Epithelial cell of prostate (primary cell): ENCODE measurements around the gene ABI2.
"Not testable (repeated sequence)": the region's sequence is repeated elsewhere in the genome, so short reads cannot be mapped to it uniquely, and the experiment has no call there.

Source experiments
- DNase-seq: peaks from one replicate; pipeline ENCODE4 v3.0.0-alpha.2; 2011; ENCODE audit warnings: low read depth, low spot score
- H3K27ac ChIP-seq: fragments of 450-650 bp; 2 replicates; pipeline ENCODE4 v1.5.1; 2017; ENCODE audit warnings: mild to moderate bottlenecking

The ABI2 gene

DNA sequence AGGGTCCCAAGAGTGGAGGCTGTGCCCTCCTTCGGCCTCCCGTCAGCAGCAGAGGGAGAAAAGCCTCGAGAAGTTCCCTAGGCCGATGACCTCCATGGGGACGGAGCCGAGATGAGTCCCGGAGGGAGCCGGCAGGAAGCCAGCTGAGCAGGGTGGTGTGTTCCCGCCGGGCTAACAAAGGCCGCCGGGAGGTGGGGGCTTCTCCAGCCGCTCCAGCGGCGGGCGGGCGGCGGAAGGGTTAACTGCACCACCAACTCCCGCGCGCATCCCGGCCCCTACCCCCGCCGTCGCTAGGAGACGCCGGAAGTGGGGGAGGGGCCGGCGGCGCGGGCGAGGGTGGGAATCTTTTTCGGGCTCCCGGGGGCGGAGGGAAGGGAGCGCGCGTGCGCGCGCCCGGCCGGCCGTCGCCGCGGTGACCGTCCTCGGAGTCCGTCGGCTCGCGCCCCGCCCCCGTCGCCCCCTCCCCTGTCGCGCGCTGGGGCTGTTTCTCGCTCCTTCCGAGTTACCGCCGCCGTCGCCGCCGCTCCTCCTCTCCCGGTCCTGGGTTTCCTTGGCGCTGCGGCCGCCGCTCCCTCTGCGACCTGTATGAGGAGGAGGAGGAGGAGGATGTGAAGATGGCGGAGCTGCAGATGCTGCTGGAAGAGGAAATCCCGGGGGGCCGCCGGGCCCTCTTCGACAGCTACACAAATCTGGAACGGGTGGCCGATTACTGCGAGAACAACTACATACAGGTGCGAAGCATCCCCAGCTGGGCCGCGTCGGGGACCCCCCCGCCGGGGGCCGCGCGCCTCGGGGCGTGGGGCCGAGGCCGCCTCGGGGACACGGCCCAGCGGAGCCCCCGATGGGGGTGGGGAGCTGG, at the start of gene ABI2:
ABI2 (plus strand) TSS at position 494 of the 859 bp plus-strand sequence; CDS start at position 615, 121 bp downstream.
- peak within 1 kb of the TSS; percentile 45 for H3K27ac ChIP-seq
- no peak for DNase-seq

DNA sequence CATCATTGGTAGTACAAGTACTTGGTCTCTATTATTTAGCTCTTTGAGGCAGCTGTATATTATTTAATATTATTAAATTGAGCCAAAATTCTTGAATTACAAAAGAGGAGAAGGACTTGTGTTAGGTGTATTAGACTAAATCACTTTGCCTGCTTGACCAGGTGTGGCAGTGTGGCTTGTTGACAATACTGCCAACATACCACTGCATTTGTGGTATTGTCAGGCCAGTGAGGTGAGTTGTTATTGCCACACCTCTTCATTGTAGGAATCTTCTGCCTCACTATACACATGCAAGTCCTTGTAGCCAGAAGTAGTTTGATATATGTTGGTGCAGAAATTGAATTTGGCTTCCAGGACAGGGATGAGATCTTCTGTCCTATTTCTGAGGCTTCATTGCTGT, 48.9 kb upstream of the ABI2 start:
- DNase-seq: peak; percentile 18
- H3K27ac ChIP-seq: no peak overlapping the region

DNA sequence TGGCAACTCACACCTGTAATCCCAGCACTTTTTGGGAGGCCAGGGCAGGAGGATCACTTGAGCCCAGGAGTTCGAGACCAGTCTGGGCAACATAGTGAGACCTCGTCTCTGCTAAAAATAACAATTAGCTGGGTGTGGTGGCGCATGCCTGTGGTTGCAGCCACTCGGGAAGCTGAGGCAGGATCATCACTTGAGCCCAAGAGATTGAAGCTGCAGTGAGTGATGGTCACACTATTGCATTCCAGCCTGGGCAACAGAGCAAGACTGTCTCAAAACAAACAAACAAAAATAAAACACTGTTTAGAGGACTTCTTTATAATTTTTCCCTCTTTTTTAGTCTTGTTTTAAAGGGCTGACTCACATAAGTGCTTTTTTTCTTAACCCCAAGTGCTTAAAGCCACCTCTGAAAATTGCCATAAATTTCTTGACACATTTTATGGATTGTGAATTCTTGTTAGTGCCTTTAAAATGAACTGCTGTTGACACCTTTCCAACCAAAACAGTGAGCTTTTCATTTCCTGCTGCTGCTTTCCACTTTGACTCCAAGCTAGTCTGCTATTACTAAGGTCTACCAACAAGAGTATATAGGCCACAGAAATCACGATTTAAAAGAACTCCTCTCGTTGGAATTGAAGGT, 47.6 kb upstream of the ABI2 start:
- H3K27ac ChIP-seq: no peak overlapping the region
- DNase-seq: no peak

DNA sequence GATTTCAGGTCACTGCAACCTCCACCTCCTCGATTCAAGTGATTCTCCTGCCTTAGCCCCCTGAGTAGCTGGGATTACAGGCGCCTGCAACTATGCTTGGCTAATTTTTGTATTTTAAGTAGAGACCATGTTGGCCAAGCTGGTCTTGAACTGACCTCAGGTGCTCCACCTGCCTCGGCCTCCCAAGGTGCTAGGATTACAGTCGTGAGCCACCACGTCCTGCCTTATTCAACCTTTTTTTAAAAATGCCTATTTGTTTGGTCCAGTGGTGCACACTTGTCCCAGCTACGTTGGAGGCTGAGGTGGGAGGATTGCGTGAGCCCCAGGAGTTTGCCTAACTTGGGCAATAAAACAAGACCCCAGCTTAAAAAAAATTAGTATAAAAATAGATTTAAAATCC, 46.1 kb upstream of the ABI2 start:
- no peak for DNase-seq
- no peak overlapping the region for H3K27ac ChIP-seq

DNA sequence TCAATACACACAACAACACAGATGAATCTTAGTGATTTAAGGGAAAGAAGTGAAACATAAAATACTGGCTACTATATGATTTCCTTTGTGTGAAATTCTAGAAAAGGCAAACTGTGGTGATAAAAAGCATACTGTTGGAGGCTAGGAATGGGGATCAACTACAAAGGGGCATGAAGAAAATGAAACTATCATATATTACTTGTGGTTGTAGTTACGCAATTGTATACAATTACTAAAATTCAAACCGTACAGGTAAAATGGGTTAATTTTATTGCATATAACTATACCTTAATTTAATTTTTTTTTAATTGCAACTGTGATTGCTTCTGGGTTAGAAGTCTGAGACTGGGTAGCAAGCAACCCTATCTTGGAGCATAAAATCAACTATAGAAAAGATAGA, 41.7 kb upstream of the ABI2 start:
- DNase-seq: no peak
- H3K27ac ChIP-seq: no peak overlapping the region

DNA sequence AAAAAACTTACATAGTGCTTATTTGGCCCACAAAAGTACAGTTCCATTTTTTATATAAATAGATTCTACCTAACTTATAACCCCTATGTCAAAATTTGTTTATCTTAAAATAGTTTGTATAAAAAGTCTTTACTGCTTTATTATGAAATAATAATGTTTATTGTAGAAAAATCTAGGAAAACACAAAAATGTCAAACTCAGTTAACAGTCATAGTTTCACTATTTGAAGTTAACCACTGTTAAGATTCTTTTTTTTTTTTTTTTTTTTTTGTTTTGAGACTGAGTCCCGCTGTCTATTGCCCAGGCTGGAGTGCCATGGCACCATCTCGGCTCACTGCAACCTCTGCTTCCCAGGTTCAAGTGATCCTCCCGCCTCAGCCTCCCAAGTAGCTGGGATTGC, 26.5 kb upstream of the ABI2 start:
- no peak for DNase-seq
- no peak overlapping the region for H3K27ac ChIP-seq

DNA sequence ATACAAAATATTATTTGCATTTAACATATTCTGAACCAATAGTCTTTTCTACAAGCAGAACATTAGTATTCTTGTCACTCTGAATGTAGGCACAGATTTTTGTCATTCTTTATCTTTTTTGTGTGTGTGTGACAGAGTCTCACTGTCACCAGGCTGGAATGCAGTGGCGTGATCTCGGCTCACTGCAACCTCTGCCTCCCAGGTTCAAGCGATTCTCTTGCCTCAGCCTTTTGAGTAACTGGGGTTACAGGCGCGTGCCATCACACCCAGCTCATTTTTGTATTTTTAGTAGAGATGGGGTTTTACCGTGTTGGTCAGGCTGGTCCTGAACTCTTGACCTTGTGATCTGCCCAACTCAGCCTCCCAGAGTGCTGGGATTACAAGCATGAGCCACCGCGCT, 25.6 kb upstream of the ABI2 start:
- H3K27ac ChIP-seq, DNase-seq: not testable (repeated sequence)

DNA sequence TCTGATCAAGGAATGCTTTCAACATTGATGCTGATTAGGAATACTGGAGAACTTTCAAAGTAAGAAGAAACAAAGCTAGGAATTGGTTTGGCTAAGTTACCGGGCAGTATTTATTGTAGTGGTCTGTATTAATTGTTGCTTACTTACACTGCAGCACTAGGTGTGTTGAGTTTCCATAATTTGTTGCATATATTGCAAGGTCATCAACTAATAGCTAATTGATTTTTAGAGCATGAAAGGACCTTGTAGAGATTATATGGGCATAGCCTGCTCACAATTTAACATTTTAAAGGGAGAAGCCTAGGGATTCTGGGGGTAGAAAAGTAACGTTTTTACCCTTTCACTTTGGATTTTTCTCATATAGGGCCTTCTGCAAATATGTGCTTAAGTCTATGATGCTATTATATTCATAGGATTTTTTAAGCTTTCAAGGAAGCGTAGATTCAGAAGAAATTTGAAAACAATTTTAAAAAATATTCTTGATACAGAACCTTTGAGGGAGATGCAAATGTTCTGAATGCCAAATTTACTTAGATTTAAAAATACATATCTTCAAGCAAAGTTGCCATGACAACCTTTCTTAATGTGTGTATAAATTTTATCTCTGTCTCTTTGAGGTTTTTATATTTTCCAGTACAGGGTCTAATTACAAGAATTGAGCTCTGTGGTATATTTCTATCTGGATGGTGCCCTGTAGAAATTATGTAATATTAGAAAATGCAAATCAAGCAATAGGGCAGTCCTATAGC, 17.3 kb upstream of the ABI2 start:
- DNase-seq: no peak
- H3K27ac ChIP-seq: no peak overlapping the region

DNA sequence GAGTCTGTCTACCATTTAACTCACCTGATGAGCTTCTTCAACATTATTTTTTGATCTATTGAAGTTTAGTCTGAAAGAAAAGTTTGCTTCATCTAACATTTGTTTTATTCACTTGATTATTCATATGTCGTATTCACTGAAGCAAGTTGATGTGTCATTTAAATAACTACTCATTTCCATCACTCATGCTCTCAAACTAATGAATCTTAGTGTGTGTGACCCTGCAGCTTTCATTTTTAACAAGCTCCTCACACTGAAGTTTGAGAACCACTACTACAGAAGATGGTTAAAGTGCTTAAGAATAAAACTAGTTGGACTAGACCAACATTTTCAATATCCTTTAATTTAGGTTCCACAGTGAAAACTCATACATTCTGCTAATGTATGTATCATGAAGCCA, 1.8 kb upstream of the ABI2 start:
- no peak overlapping the region for H3K27ac ChIP-seq
- DNase-seq: no peak

DNA sequence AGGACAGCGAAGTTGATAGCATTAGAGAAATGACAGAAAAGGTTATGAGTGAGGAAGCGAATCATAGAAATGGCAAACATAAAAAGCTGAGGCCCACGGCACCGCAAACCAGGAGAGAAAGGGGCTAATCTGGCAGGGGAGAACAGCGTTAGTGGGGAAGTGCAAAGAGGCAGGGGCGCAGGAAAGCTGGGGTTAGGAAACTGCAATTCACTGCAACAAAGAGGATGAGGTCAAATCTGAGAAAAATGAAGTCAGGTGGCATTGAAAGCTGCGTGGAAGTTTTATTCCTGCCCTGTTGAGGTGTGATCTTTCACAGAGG, 653 bp upstream of the ABI2 start:
- no peak for DNase-seq
- peak overlapping the region; percentile 45 for H3K27ac ChIP-seq

DNA sequence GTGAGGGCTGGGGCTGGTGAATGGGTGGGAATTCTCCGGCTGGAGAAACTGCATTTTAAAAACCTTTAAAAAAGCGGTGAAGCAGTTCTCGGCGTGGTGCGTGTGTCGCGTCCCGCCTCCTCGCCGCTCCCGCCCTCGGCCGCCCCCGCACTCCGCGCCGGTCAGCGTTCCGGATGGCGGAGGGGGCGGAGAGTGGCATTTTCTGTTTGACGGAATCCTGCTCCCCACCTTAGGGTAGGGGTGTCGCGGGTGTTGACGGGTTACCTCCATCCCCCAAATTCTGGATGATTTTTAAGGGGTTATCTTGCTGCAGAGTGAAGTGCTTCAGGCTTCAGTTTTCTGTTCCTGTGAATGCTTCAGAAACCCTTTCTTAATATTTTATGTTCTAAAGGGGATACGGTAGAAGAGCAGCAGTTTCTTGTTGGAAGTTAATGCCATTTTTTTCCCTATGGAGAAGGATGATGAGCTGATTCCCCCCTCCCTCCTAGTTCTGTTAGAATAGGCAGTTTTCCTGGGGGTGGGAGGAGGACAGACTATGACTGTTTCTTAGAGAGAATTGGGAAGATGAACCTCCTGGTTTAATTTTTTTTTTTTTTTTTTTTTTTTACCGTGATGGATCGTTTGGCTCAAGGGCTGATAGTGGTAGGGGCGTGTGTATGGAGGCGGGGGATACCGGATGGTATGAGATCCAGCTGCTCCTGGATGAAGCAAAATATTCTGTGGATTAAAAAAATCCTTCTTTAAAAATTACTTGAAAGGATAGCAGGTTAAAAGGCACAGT, 756 bp downstream of the ABI2 start:
- DNase-seq: no peak
- peak overlapping the region; percentile 45 for H3K27ac ChIP-seq

DNA sequence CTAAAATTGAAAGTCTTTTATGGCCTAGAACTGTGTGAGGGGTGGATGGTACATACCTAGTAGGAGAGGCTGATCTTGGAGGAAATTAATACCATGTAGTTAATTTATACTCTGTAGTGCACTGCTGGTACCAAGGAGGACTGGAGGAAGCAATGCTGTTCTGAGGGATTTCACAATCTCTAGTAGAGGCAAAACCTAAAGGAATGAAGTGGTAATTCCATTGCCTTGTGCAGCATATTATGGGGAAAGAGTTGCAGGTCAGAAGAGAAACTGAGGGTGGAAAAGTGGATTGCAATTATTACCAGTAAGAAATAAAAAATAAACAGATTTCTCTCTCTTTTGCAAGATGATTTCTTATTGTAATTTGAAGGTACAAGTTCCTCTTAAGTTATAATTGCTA, 2.2 kb downstream of the ABI2 start:
- peak overlapping the region; percentile 26 for H3K27ac ChIP-seq
- DNase-seq: no peak

DNA sequence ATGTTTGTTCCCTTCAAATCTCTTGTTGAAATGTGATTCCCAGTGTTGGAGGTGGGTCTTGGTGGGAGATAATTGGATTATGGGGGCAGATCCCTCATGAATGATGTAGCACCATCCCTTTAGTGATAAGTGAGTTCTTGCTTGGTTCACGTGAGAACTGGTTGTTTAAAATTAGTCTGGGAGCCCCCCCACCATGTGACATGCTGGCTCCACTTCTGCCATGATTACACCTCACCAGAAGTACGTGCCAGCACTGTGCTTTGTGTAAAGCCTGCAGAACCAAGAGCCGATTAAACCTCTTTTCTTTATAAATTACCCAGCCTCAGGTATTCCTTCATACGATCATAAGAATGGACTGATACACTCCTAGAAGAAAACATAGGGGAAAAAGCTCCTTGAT, 10.1 kb downstream of the ABI2 start:
- no peak for DNase-seq
- no peak overlapping the region for H3K27ac ChIP-seq

DNA sequence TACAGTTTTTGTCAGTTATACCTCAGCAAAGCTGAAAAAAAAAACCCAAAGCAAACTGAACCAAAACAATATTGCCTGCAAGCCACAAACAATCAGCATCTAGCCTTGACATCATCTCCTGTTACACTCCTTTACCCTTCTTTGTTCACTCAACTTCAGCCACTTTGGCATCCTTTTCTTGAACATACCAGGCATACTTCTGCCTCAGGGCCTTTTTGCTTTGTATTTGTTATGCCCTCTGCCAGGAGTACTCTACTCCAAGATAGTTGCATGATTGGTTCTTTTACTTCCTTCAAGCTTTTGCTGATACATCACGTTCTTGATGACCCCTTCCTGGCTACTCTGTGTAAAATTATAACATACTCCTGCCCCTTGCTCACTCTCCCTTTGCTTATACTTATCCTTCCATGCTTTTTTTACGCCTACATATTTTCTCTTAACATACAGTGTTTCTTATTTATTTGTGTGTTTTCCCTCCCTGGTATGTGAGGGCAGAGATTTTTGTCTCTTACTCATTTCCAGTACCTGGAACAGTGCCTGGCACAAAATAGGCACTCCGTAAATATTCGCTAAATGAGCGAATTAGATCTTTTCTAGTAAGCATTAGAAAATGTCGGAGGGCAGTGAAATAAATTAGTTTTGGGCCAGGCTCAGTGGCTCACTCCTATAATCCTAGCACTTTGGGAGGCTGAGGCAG, 12.7 kb downstream of the ABI2 start:
- DNase-seq: peak; percentile 33

DNA sequence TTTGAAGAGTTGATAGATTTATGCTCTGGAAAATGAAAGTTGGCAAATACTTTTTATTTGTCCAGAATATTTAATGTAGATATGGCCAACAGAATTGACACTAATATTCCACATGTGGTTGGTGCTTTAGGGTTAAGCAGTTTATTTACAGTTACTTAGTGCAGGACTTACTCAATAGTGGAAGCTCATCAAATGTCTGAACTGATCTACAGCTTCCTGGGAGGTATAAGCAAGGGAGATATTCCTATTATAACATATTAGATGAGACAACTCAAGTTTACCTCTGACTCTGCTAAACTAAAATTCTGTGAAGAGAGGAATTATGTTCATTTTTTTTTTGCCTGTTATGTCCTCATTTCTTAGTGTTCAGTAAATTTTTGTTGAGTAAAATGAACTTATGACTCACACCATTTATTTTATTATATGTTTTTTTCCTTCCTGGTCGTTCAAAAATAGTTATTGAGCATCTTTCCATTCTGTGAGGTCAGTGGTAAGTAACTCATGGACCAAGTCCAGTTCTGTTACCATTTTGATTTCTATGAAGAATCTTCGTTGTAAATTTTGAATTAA, 13.6 kb downstream of the ABI2 start:
- no peak overlapping the region for H3K27ac ChIP-seq

More for the DNA sequence above, 12.7 kb downstream of the ABI2 start:
- peak overlapping the region; percentile 52 for H3K27ac ChIP-seq

DNA sequence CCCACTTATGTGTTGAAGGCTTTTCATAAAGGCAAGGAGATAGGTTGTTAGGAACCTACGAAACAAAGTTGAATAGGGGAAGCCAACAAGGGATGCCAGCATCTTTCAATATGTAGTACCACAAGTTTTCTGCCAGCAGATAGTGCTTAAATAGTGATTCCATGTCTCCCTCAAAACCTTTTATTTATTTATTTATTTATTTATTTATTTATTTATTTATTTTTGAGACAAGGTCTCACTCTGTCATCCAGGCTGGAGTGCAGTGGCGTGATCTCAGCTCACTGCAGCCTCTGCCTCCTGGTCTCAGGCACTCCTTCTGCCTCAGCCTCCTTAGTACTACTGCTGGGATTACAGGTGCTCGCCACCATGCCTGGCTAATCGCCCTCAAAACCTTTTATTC, 14.2 kb downstream of the ABI2 start:
- not testable (repeated sequence) for DNase-seq, H3K27ac ChIP-seq

More for the DNA sequence above, 13.6 kb downstream of the ABI2 start:
- DNase-seq: no peak

DNA sequence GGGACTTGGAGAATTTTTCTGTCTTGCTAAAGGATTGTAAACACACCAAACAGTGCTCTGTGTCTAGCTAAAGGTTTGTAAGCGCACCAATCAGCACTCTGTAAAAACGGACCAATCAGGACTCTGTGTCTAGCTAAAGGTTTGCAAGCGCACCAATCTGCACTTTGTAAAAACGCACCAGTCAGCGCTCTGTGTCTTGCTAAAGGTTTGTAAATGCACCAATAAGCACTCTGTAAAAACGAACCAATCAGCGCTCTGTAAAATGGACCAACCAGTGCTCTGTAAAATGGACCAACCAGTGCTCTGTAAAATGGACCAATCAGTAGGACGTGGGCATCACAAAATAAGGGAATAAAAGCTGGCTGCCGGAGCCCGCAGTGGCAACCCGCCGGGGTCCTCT, 16.5 kb downstream of the ABI2 start:
- no peak overlapping the region for H3K27ac ChIP-seq
- no peak for DNase-seq

DNA sequence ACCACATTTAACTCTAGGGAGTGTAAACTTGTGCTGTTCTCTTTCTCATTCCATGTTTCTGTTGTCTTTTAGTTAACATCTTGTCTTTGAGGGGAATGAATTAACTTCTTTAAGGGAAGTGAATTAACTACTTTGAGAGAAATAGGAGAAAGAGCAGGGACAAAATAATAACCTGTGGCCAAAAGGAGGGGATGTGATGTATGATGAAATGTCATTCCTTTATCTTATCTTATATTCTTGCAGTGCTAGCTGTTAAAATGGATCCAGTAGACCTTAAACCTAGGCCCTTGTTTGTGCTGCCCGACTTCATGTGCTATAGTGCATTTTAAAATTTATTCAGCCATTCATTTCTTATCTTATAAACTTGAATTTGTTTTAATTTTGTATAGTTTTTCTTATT, 18.4 kb downstream of the ABI2 start:
- DNase-seq: no peak

DNA sequence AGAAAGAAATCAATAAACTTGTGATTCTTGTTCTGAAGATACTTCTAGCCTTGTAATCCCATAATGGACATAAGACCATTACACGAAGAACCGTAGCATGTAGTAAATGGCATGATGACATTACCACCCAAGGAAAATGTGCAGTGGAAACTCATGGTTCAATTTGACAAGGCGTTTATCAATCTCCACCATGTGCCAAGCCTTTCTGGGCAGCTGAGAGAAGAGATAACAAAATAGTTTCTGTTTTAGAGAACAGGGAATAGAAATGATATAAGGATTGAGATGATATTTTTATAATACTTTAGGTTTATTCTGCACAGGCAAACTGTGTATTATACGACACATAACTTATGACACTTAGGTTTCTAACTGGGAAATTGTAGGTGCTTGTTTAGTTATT, 19.2 kb downstream of the ABI2 start:
- no peak overlapping the region for H3K27ac ChIP-seq
- DNase-seq: no peak

More for the DNA sequence above, 18.4 kb downstream of the ABI2 start:
- no peak overlapping the region for H3K27ac ChIP-seq
